Fibroblast of lung (primary cell): ENCODE measurements around the gene EXD2.

Experiments
- CTCF ChIP-seq, 2 donors: IDR thresholded peaks in 1 of 2; conservative IDR thresholded peaks in 1 of 2; 1 replicate in 1 of 2; 2 replicates in 1 of 2; pipeline ENCODE4 v1.5.1; 2011 to 2012; ENCODE audit warnings: low read length in 2 of 2, control low read depth in 1 of 2, inconsistent platforms in 1 of 2, low read depth in 1 of 2, mild to moderate bottlenecking in 1 of 2
- EZH2 ChIP-seq: IDR thresholded peaks from 2 replicates; pipeline ENCODE4 v1.5.1; 2012; ENCODE audit warnings: low read length, control low read depth, mild to moderate bottlenecking; ENCODE audit errors: missing control alignments

DNA sequence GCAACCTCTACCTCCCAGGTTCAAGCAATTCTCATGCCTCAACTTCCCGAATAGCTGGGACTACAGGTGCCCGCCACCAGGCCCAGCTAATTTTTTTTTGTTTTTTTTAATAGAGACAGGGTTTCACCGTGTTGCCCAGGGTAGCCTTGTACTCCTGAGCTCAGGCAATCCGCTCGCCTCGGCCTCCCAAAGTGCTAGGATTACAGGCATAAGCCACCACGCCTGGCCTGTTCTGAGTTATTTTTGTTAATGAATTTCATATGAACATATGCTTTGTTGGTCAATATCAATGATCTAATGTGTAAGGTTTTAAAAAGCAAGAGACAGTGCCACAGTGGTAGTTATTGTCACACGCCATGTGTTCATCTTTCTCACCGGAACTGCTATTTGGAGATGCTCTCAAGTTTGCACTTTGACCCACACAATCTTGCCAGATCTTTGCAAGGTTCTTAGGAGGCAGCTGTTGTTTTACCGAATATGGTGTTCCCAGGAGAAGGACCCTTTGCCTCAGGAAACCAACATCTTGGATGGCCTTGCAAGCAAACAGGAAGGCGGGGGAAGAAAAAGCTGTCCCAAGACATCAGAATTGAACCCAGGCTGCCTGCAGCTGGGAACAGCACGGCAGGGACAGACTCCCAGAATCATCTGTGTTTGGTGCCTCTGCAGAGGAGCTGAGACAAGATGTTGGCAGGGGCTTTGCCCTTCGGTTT is 98.7 kb downstream of the EXD2 start:
- TF ChIP-seq CTCF (conservative IDR thresholded peaks at IDR 0.05 in 1 of 2, IDR thresholded peaks at IDR 0.05 in 1 of 2; ENCODE audit: low read depth in 1 of 2, low read length in 2 of 2) = no peak
- no peak for TF ChIP-seq EZH2
